CD8-positive, alpha-beta memory T cell (primary cell): ENCODE data around the gene TIAM2. TPM values are rescaled to one million over a fixed set of nuclear protein-coding genes. Genes with fewer than 3 reads are reported as not detected.

Experiments used
- CTCF ChIA-PET: fragments of 350-600 bp; sonication (Branson Sonifier 250); formaldehyde crosslinking; loops from one replicate; lab custom pipeline; 2021; ENCODE audit warnings: antibody characterized with exemption; lab: Charles Lee
- POLR2A ChIA-PET: fragments of 350-600 bp; sonication (Branson Sonifier 250); formaldehyde crosslinking; loops from one replicate; lab custom pipeline; 2021; ENCODE audit warnings: antibody characterized with exemption; lab: Charles Lee
- DNase-seq, 5 donors: peaks; one replicate each; pipeline versions ENCODE4 v3.0.0 to v3.0.0-alpha.2; 2020 to 2022; ENCODE audit warnings: mixed read lengths in 1 of 5
- H3K27ac ChIP-seq: one replicate; pipeline ENCODE4 v1.7.0; 2013; ENCODE audit warnings: low read depth, mild to moderate bottlenecking, low read length, moderate library complexity
- H3K27me3 ChIP-seq: 2 replicates; pipeline ENCODE4 v1.7.0; 2013; ENCODE audit warnings: low read length, mild to moderate bottlenecking; ENCODE audit not compliant: insufficient read depth, poor library complexity, severe bottlenecking
- H3K36me3 ChIP-seq: 2 replicates; pipeline ENCODE4 v1.7.0; 2013; ENCODE audit warnings: mild to moderate bottlenecking, low read length, moderate library complexity; ENCODE audit not compliant: insufficient read depth
- H3K4me1 ChIP-seq: 2 replicates; pipeline ENCODE4 v1.7.0; 2013; ENCODE audit warnings: mild to moderate bottlenecking, low read length, moderate library complexity; ENCODE audit not compliant: insufficient read depth
- H3K4me3 ChIP-seq: 2 replicates; pipeline ENCODE4 v1.7.0; 2013; ENCODE audit warnings: mild to moderate bottlenecking, low read length
- H3K9me3 ChIP-seq: 2 replicates; pipeline ENCODE4 v1.7.0; 2013; ENCODE audit warnings: mild to moderate bottlenecking, low read length
- H3K27ac Mint-ChIP-seq, 8 donors: one replicate each; pipeline ENCODE4 v1.8.0; 2020 to 2021; ENCODE audit warnings: mixed read lengths in 8 of 8, mild to moderate bottlenecking in 6 of 8, inconsistent platforms in 3 of 8, moderate library complexity in 3 of 8
- H3K27me3 Mint-ChIP-seq, 2 donors: one replicate each; pipeline ENCODE4 v1.8.0; 2020 to 2021; ENCODE audit warnings: mixed read lengths in 2 of 2, mild to moderate bottlenecking in 1 of 2, moderate library complexity in 1 of 2
- H3K36me3 Mint-ChIP-seq, 3 donors: one replicate each; pipeline ENCODE4 v1.8.0; 2020 to 2021; ENCODE audit warnings: mixed read lengths in 3 of 3, inconsistent platforms in 1 of 3, mild to moderate bottlenecking in 1 of 3
- H3K4me1 Mint-ChIP-seq, 3 donors: one replicate each; pipeline ENCODE4 v1.8.0; 2020 to 2021; ENCODE audit warnings: mixed read lengths in 3 of 3, inconsistent platforms in 1 of 3, mild to moderate bottlenecking in 1 of 3
- H3K4me3 Mint-ChIP-seq, 7 donors: one replicate each; pipeline ENCODE4 v1.8.0; 2020 to 2021; ENCODE audit warnings: mixed read lengths in 7 of 7, mild to moderate bottlenecking in 6 of 7, moderate library complexity in 4 of 7, inconsistent platforms in 2 of 7
- H3K9me3 Mint-ChIP-seq, 5 donors: one replicate each; pipeline ENCODE4 v1.8.0; 2020 to 2022; ENCODE audit warnings: mixed read lengths in 5 of 5, mild to moderate bottlenecking in 3 of 5, moderate library complexity in 2 of 5, inconsistent platforms in 1 of 5
- polyA plus RNA-seq: library from polyadenylated mRNA; unstranded; fragments of 300-500 nt; fragmentation: Illumina TruSeq; gene quantifications from one replicate; pipeline ENCODE4 v1.2.3, GENCODE V29; 2021
- total RNA-seq, 2 experiments: library from RNA; stranded (reverse); gene quantifications; one replicate each; pipeline ENCODE4 v1.2.3, GENCODE V29; 2021

The TIAM2 gene
- total and polyA plus RNA-seq, 3 experiments from 2014 or later, result 1.1 to 31.1 (median 24.5) TPM

DNA sequence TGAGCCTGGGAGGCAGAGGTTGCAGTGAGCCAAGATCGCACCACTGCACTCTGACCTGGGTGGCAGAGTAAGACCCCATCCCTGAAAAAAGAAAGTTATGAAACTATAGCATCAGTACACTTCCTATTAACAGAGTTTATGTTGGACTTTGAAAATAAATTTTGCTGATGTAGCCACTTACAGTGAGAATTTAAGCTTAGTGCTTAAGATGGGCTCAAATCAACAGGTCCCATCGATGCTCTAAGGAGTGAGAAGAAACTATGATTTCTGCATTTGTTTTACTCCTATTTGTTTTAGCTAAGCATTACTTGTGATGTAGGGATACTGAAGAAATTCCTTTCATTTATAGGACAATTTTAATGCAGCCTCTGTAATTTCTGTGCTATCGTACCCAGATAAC is 175.4 kb downstream of the TIAM2 start:
- no peak overlapping the region for H3K4me3 ChIP-seq
- H3K27me3 Mint-ChIP-seq, result no peaks in the 10 kb centered on the region
- no peak for DNase-seq
- H3K27ac Mint-ChIP-seq, result peak overlapping the region; percentile 83 to 98 (median 94)
- H3K36me3 ChIP-seq, result no peaks in the 10 kb centered on the region
- no peaks in the 10 kb centered on the region for H3K9me3 ChIP-seq
- H3K4me3 Mint-ChIP-seq, result peak overlapping the region in 6 of 7 donors; percentile 55 to 91 (median 71)
- H3K9me3 Mint-ChIP-seq, result no peaks in the 10 kb centered on the region
- H3K4me1 Mint-ChIP-seq, result peaks cover 22 to 39% (median 39%) of the 10 kb centered on the region in 3 donors
- no peaks in the 10 kb centered on the region for H3K27me3 ChIP-seq
- ChIA-PET POLR2A (no interaction called here), CTCF (interaction anchor here (0.8 to 5.3 kb wide), 5 partner anchors 242 to 1018 kb away, joined by 3 to 24 read pairs (median 3); no protein-coding TSS in a partner anchor)
- H3K36me3 Mint-ChIP-seq, result peaks cover 0 to 1% (median 0%) of the 10 kb centered on the region in 3 donors
- peaks cover 16% of the 10 kb centered on the region for H3K4me1 ChIP-seq
- H3K27ac ChIP-seq, result peak overlapping the region; percentile 71

DNA sequence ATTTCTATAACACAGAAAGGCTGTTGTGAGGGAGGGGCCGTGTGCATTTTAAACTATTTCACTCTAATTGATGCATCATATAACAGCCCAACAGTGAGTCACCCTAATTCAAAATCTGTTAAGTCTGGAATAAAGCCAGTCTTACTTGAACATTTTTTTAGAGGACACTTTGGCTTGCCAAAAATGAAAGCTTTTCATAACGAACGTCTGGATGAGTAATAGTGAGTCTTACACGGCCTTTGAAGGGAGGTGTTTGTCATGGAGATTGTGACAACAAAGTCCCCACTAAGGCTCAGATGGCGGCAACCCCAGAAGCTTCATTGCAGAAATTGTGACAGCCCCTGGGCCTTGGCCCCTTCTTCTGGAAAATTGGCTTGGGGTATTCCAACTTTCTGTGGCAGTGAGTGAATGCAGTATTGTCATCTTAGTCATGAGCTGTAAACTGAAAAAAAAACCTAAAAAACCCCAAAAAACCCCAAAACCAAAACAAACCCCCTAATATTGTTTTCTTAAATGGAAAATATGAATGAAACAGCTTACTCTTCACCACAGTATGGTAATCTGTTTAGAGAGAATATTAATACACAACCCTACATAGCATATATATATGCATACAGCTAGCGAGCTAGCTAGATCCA is 176.1 kb downstream of the TIAM2 start:
- Mint-ChIP-seq H3K9me3 (no peaks in the 10 kb centered on the region), H3K27me3 (no peaks in the 10 kb centered on the region), H3K36me3 (peaks cover 0 to 1% (median 0%) of the 10 kb centered on the region in 3 donors), H3K27ac (peak overlapping the region; percentile 83 to 98 (median 94)), H3K4me3 (peak overlapping the region; percentile 55 to 91 (median 70)), H3K4me1 (peaks cover 22 to 39% (median 39%) of the 10 kb centered on the region in 3 donors)
- peak; percentile 23 to 89 (median 53) for DNase-seq
- peak overlapping the region; percentile 71 for H3K27ac ChIP-seq
- H3K27me3 ChIP-seq, result no peaks in the 10 kb centered on the region
- no peaks in the 10 kb centered on the region for H3K9me3 ChIP-seq
- ChIA-PET CTCF (interaction anchor here (0.8 to 5.3 kb wide), 7 partner anchors 8 to 1018 kb away, joined by 3 to 24 read pairs (median 3); no protein-coding TSS in a partner anchor), POLR2A (interaction anchor here (0.5 to 0.7 kb wide), 3 partner anchors 16 to 368 kb away, joined by 3 read pairs; no protein-coding TSS in a partner anchor)
- H3K4me3 ChIP-seq, result peak overlapping the region; percentile 3
- H3K4me1 ChIP-seq, result peaks cover 16% of the 10 kb centered on the region
- no peaks in the 10 kb centered on the region for H3K36me3 ChIP-seq

DNA sequence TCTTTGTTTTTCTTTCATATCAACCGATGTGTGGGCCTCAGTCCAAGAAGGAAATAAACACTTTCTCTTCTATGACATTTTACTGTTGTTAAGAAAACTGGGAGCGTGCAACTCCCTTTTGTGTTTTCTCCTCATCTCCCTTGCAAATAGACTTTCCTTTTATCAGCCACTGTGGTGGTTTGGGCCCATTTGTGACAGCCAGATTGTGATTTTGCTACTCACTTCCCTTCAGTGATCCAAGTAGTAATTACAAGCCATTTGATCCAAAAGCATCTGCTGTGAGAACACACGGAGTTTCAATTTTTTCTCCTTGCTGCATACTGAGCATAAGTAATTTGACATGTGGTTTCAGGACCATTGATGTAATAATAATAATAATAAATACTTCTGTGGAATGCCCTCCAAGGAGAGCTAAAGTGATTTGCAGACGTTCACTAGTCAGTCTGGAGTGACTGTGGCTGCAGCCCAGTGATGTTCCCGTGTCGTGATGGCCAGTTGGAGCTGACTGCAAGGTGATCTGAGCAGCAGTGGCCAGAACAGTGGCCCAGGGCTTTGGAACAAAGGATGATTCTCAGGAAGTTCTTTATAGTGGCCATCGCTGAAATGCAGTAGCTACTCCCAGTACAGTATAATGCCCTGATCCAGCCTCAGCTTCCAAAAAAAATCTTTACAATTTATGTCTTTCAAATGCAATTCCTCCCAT is 176.8 kb downstream of the TIAM2 start:
- peak overlapping the region; percentile 3 for H3K4me3 ChIP-seq
- Mint-ChIP-seq H3K4me1 (peaks cover 22 to 39% (median 39%) of the 10 kb centered on the region in 3 donors), H3K4me3 (peak overlapping the region; percentile 55 to 91 (median 70)), H3K36me3 (peaks cover 0 to 1% (median 0%) of the 10 kb centered on the region in 3 donors), H3K9me3 (no peaks in the 10 kb centered on the region), H3K27ac (peak overlapping the region; percentile 83 to 98 (median 94)), H3K27me3 (no peaks in the 10 kb centered on the region)
- no peak for DNase-seq
- H3K27ac ChIP-seq, result peak overlapping the region; percentile 71
- H3K27me3 ChIP-seq, result no peaks in the 10 kb centered on the region
- H3K4me1 ChIP-seq, result peaks cover 16% of the 10 kb centered on the region
- ChIA-PET CTCF (interaction anchor here (1.1 to 5.3 kb wide), 6 partner anchors 9 to 894 kb away, joined by 3 to 24 read pairs (median 4); no protein-coding TSS in a partner anchor), POLR2A (interaction anchor here (0.6 to 0.7 kb wide), 2 partner anchors 16 to 143 kb away, joined by 3 read pairs; no protein-coding TSS in a partner anchor)
- no peaks in the 10 kb centered on the region for H3K9me3 ChIP-seq
- no peaks in the 10 kb centered on the region for H3K36me3 ChIP-seq

DNA sequence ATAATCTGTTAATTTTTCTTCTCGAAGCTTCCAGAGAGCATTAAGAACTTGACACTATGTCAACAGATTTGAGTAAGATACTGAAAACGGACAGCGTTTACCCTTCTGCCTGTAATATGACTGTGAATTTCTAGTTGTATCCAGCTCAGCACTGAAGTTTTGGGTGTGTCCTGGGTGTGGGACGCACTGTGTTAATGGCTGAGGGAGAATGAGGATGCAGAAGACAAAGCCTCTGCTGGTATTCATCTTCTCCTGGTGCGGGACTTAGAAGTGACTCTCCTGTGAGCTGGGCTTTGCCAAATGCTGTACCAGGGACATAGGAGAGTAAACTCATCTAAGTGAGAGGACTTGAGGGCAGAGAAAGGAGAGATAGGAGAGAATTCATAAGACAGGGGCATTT is 178.4 kb downstream of the TIAM2 start:
- no peaks in the 10 kb centered on the region for H3K9me3 Mint-ChIP-seq
- no peaks in the 10 kb centered on the region for H3K27me3 Mint-ChIP-seq
- no peak overlapping the region for H3K27ac ChIP-seq
- H3K4me3 ChIP-seq, result no peak overlapping the region
- H3K4me1 Mint-ChIP-seq, result peaks cover 22 to 39% (median 39%) of the 10 kb centered on the region in 3 donors
- ChIA-PET CTCF (interaction anchor here (1.2 to 5.3 kb wide), 4 partner anchors 144 to 498 kb away, joined by 3 to 24 read pairs (median 12); no protein-coding TSS in a partner anchor), POLR2A (no interaction called here)
- no peak overlapping the region for H3K4me3 Mint-ChIP-seq
- H3K9me3 ChIP-seq, result no peaks in the 10 kb centered on the region
- no peak for DNase-seq
- H3K36me3 Mint-ChIP-seq, result no peaks in the 10 kb centered on the region
- H3K4me1 ChIP-seq, result peaks cover 16% of the 10 kb centered on the region
- H3K36me3 ChIP-seq, result no peaks in the 10 kb centered on the region
- no peaks in the 10 kb centered on the region for H3K27me3 ChIP-seq
- H3K27ac Mint-ChIP-seq, result peak overlapping the region in 1 of 8 donors; percentile 1

DNA sequence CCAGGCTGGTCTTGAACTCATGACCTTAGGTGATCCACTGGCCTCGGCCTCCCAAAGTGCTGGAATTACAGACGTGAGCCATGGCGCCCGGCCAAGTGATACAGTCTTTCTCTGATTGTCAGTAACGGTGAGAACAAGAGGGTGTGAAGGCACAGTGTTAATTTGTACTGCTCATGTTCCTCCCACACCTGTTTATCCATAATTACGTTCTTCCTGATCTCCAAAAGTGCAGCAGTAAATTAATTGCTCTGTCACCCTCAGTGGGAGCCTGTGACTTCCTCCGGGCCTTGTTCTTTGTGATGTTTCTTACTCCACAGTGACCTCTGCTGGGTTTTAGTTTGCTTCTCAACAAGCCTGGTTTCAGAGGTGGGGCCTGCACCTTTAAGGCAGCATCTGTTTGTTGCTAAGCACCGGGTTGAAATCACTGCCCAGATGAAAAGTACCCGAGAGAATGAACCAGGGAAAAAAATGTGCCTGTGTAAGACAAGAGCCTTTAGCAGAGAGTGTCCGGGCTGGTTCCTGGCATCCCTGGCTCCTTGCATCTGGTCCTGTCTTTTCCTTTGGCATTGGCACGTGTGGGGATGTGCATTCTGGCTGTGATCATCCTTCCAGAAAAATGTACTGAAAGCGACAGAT is 179.6 kb downstream of the TIAM2 start:
- no peaks in the 10 kb centered on the region for H3K9me3 Mint-ChIP-seq
- POLR2A ChIA-PET, result no interaction called here
- no peaks in the 10 kb centered on the region for H3K36me3 ChIP-seq

DNA sequence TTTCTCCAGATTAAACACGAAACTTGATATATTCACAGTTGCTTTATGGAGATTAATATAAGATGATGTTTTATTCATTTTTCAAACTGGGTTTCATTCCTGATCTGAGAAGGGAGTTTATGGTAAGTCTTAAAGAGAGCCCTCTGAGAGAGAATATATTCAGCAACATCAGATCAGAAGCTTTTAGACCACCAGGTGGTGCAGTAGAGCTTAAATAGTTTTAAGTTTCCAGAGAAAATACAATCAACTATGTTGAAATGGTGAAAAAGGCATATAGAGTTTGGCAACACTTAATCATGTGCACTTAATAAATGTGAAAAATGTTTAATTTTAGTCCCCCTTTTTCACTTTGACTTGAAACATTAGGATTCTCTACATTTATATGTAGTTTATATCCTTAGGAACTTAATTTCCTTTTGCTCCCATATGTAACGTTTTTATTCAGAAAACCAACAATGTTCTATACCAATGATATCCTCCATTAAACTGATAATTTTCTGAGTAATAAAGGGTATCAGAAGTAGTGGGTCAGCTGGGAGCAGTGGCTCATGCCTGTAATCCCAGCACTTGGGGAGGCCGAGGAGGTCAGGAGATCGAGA is 182.3 kb downstream of the TIAM2 start:
- CTCF ChIA-PET, result interaction anchor here (0.8 to 2.2 kb wide), 10 partner anchors 9 to 502 kb away, joined by 3 to 6 read pairs (median 4); partner anchors contain the start of gene TFB1M
- Histone ChIP-seq H3K4me3 (no peak overlapping the region), H3K36me3 (no peaks in the 10 kb centered on the region), H3K9me3 (no peaks in the 10 kb centered on the region), H3K27me3 (no peaks in the 10 kb centered on the region), H3K4me1 (no peaks in the 10 kb centered on the region), H3K27ac (no peak overlapping the region)
- H3K27me3 Mint-ChIP-seq, result no peaks in the 10 kb centered on the region
- peaks cover 5 to 28% (median 19%) of the 10 kb centered on the region in 3 donors for H3K4me1 Mint-ChIP-seq
- H3K27ac Mint-ChIP-seq, result no peak overlapping the region
- no peaks in the 10 kb centered on the region for H3K36me3 Mint-ChIP-seq
- no peak overlapping the region for H3K4me3 Mint-ChIP-seq
- POLR2A ChIA-PET, result no interaction called here
- H3K9me3 Mint-ChIP-seq, result no peaks in the 10 kb centered on the region
- peak in 1 of 5 donors; percentile 15 for DNase-seq

More for the DNA sequence above, 179.6 kb downstream of the TIAM2 start:
- peak overlapping the region in 5 of 8 donors; percentile 1 to 61 (median 2) for H3K27ac Mint-ChIP-seq
- no peaks in the 10 kb centered on the region for H3K36me3 Mint-ChIP-seq
- H3K9me3 ChIP-seq, result no peaks in the 10 kb centered on the region
- H3K27ac ChIP-seq, result no peak overlapping the region
- H3K27me3 ChIP-seq, result no peaks in the 10 kb centered on the region
- peak; percentile 27 to 75 (median 38) for DNase-seq
- peak overlapping the region in 1 of 7 donors; percentile 16 for H3K4me3 Mint-ChIP-seq
- H3K4me3 ChIP-seq, result no peak overlapping the region
- peaks cover 16% of the 10 kb centered on the region for H3K4me1 ChIP-seq
- CTCF ChIA-PET, result interaction anchor here (1.2 to 5.3 kb wide), 4 partner anchors 142 to 499 kb away, joined by 3 to 24 read pairs (median 12); no protein-coding TSS in a partner anchor
- H3K4me1 Mint-ChIP-seq, result peaks cover 22 to 39% (median 39%) of the 10 kb centered on the region in 3 donors
- H3K27me3 Mint-ChIP-seq, result no peaks in the 10 kb centered on the region

DNA sequence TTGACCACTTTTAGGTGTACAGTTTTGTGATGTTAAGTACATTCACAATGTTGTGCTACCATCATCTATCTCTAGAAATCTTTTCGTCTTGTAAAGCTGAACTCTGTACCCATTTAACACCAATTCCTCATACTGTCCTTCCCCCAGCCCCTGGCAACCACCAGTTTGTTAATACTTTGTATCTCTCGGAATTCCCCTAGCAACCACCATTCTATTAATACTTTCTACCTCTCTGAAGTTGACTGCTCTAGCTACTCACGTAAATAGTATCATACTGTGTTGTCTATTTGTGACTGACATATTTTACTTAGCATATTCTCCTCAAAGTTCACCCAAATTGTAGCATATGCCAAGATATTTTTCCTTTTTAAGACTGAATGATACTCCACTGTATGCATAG is 186.4 kb downstream of the TIAM2 start:
- Mint-ChIP-seq H3K27me3 (peaks cover 0 to 3% of the 10 kb centered on the region in 2 donors), H3K9me3 (no peaks in the 10 kb centered on the region), H3K4me3 (no peak overlapping the region), H3K4me1 (peaks cover 0 to 14% (median 4%) of the 10 kb centered on the region in 3 donors), H3K27ac (no peak overlapping the region), H3K36me3 (no peaks in the 10 kb centered on the region)
- Histone ChIP-seq H3K4me3 (no peak overlapping the region), H3K4me1 (no peaks in the 10 kb centered on the region), H3K9me3 (no peaks in the 10 kb centered on the region), H3K27me3 (no peaks in the 10 kb centered on the region), H3K27ac (no peak overlapping the region), H3K36me3 (no peaks in the 10 kb centered on the region)
- CTCF ChIA-PET, result no interaction called here
- no peak for DNase-seq
- POLR2A ChIA-PET, result no interaction called here
